A673 (cell line): Measurements from ENCODE around the gene SCO1. TPM values are rescaled to one million over a fixed set of nuclear protein-coding genes. Genes with fewer than 3 reads are reported as not detected.

Experiments used
- BruUV-seq: library from RNA; stranded (reverse); fragments of 400-500 nt; replicated peaks from 2 replicates; lab custom pipeline; 2021; lab: Mats Ljungman, UMichigan
- CTCF ChIA-PET: fragments of 300-600 bp; sonication (Branson Sonifier 250); formaldehyde crosslinking; loops from one replicate; lab custom pipeline; 2022; ENCODE audit warnings: antibody characterized with exemption; lab: Charles Lee
- POLR2A ChIA-PET: fragments of 300-600 bp; sonication (Branson Sonifier 250); formaldehyde crosslinking; loops from one replicate; lab custom pipeline; 2022; ENCODE audit warnings: antibody characterized with exemption; ENCODE audit not compliant: low non-redundant PET; lab: Charles Lee
- DNase-seq: peaks from one replicate; pipeline ENCODE4 v3.0.0-alpha.2; 2015; ENCODE audit warnings: low spot score
- H3K27ac ChIP-seq: fragments of 200-600 bp; sonication (generic); 2 replicates; pipeline ENCODE4 v1.5.1; 2016; ENCODE audit warnings: mixed run types, low read depth, mild to moderate bottlenecking, mixed read lengths, antibody characterized with exemption, low read length; ENCODE audit not compliant: poor library complexity, severe bottlenecking
- H3K27me3 ChIP-seq: fragments of 200-600 bp; sonication (generic); replicated peaks from 2 replicates; pipeline ENCODE4 v1.6.1; 2017; ENCODE audit warnings: mixed run types, low read depth, mild to moderate bottlenecking, mixed read lengths, antibody characterized with exemption, low read length; ENCODE audit not compliant: insufficient read depth, poor library complexity
- H3K36me3 ChIP-seq: fragments of 200-600 bp; sonication (generic); 2 replicates; pipeline ENCODE4 v1.6.1; 2016; ENCODE audit warnings: mixed run types, mild to moderate bottlenecking, mixed read lengths, antibody characterized with exemption, low read length; ENCODE audit not compliant: insufficient read depth, poor library complexity, severe bottlenecking
- H3K4me1 ChIP-seq: fragments of 200-600 bp; sonication (generic); 2 replicates; pipeline ENCODE4 v1.6.1; 2017; ENCODE audit warnings: mixed run types, mild to moderate bottlenecking, mixed read lengths, antibody characterized with exemption, low read length; ENCODE audit not compliant: insufficient read depth, poor library complexity, severe bottlenecking
- H3K4me3 ChIP-seq: fragments of 200-600 bp; sonication (generic); 2 replicates; pipeline ENCODE4 v1.5.1; 2016; ENCODE audit warnings: low read depth, mixed run types, mild to moderate bottlenecking, mixed read lengths, low read length; ENCODE audit not compliant: poor library complexity, severe bottlenecking
- H3K9me3 ChIP-seq: fragments of 200-600 bp; sonication (generic); 2 replicates; pipeline ENCODE4 v1.6.1; 2016; ENCODE audit warnings: mixed run types, low read depth, mild to moderate bottlenecking, mixed read lengths, antibody characterized with exemption, low read length; ENCODE audit not compliant: poor library complexity, severe bottlenecking
- CTCF ChIP-seq: fragments of 300-800, 200-600 bp; sonication (generic); conservative IDR thresholded peaks from 2 replicates; pipeline ENCODE4 v1.5.1; 2017; ENCODE audit warnings: low read depth, mild to moderate bottlenecking, antibody characterized with exemption, low read length, moderate library complexity, mixed read lengths
- EZH2 ChIP-seq: fragments of 200-600 bp; sonication (generic); IDR thresholded peaks from 2 replicates; pipeline ENCODE4 v1.6.1; 2017; ENCODE audit warnings: borderline replicate concordance, low read depth, mild to moderate bottlenecking, mixed read lengths, antibody characterized with exemption, low read length; ENCODE audit not compliant: poor library complexity, severe bottlenecking
- intact Hi-C: fragments of 100-400 bp; cut with micrococcal nuclease; formaldehyde crosslinking; loops from one replicate; pipeline ENCODE4 v1.10.0; 2022; ENCODE audit not compliant: unreplicated experiment
- total RNA-seq: library from RNA; stranded (reverse); gene quantifications from 2 replicates; pipeline ENCODE4 v1.2.3, GENCODE V29; 2021

Gene SCO1
- total RNA-seq, 1 experiment from 2014 or later, result 42.2 TPM

GRCh38 chr17:10638151-10638550 is 59.2 kb downstream of the SCO1 start:
- CTCF ChIA-PET, result no interaction called here
- Histone ChIP-seq H3K27ac (no peak overlapping the region), H3K4me1 (no peaks in the 10 kb centered on the region), H3K9me3 (no peaks in the 10 kb centered on the region), H3K36me3 (no peaks in the 10 kb centered on the region), H3K27me3 (no peaks in the 10 kb centered on the region), H3K4me3 (no peak overlapping the region)
- no TSS peak for BruUV-seq
- POLR2A ChIA-PET, result no interaction called here
- DNase-seq, result no peak
- TF ChIP-seq EZH2 (no peak), CTCF (no peak)
- intact Hi-C loops, result no loop called here

- Histone ChIP-seq H3K27ac (no peak overlapping the region), H3K27me3 (no peaks in the 10 kb centered on the region), H3K4me1 (no peaks in the 10 kb centered on the region), H3K9me3 (no peaks in the 10 kb centered on the region), H3K4me3 (no peak overlapping the region), H3K36me3 (no peaks in the 10 kb centered on the region)
- intact Hi-C loops, result no loop called here
- peak; percentile 33; the same call in 1 of the 2 replicates for TF ChIP-seq CTCF
- no peak for TF ChIP-seq EZH2
- no peak for DNase-seq
- POLR2A ChIA-PET, result no interaction called here
- BruUV-seq, result no TSS peak
- CTCF ChIA-PET, result no interaction called here
Observed at GRCh38 chr17:10635290-10635689, 62.0 kb downstream of the SCO1 start.

- no peak overlapping the region for H3K4me3 ChIP-seq
- no peak for DNase-seq
- H3K9me3 ChIP-seq, result no peaks in the 10 kb centered on the region
- no TSS peak for BruUV-seq
- H3K27me3 ChIP-seq, result no peaks in the 10 kb centered on the region
- CTCF ChIA-PET, result no interaction called here
- POLR2A ChIA-PET, result no interaction called here
- H3K4me1 ChIP-seq, result no peaks in the 10 kb centered on the region
- no peak overlapping the region for H3K27ac ChIP-seq
- intact Hi-C loops, result no loop called here
- no peaks in the 10 kb centered on the region for H3K36me3 ChIP-seq
- TF ChIP-seq EZH2, result no peak
- no peak for TF ChIP-seq CTCF
Observed at GRCh38 chr17:10633738-10634379, 63.5 kb downstream of the SCO1 start.
